ENCODE data around the gene MRPL16.

Gene MRPL16

GRCh38 chr11:59770319-59770718 is 40.3 kb downstream of the MRPL16 start:
- no peak for DNase-seq

- no peak for DNase-seq
These were observed 40.8 kb downstream of the MRPL16 start for GRCh38 chr11:59769828-59770227.

DNA sequence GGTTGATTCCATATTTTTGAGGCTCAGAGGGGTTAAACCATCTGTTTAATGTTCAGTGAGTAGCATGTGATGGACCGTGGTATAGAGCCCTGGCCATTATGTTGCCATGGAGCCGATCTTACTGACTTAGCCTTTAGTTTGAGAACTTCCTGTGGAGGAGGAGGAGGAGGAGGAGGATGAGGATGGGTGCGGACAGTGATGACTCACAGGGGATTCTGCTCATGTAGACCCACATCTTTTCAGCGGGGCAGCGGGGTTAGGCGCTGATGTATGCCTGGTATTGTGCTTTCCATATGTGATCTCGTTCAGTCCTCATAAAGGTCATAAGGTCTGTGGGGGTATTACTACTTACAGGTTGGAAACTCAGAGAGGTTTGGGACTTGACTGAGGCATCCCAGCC is 41.5 kb downstream of the MRPL16 start:
- no peak for DNase-seq

GRCh38 chr11:59767225-59767611 is 43.4 kb downstream of the MRPL16 start:
- no peak for DNase-seq

GRCh38 chr11:59766542-59767224 is 43.9 kb downstream of the MRPL16 start:
- no peak for DNase-seq

- DNase-seq: no peak
These were observed 45.4 kb downstream of the MRPL16 start for GRCh38 chr11:59765068-59765735.

DNA sequence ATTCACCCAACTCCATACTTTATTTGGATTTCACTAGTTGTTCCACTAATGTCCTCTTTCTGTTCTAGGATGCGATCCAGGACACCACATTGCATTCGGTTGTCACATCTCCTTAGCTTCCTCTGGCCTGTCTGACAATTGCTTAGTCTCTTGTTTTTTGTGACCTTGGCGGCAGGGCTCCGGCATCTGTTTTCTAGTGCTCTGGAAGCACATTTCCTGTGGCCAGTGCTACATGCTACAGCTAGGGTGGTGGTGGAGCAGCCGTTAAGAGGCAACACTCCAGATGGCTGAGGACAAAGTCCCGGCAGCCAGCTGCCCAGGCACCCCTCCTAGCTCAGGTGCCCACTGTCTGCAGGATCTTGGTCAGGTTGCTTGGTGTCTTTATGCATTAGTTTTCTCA is 48.6 kb downstream of the MRPL16 start:
- DNase-seq: no peak

- DNase-seq: no peak
These were observed 49.8 kb downstream of the MRPL16 start for GRCh38 chr11:59760771-59761170.

DNA sequence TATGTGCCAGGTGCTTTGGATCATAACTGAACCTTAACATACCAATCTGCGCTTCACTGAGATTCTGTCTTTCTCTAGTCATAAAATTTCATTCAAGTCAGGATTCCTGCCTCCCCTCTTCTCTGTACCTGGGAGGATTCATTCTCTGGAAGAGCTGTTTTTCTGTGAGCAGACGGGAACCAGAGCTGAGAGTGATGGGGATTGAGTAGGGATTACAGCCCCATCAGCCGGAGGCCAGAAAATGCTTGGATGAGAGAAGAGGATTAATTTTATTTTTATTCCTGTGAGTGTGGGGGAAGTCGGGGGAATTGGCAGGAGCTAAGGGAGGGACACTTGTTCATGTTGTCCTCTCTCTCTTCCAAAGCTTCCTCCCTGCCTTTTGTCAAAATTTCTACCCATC is 50.7 kb downstream of the MRPL16 start:
- DNase-seq: no peak

DNA sequence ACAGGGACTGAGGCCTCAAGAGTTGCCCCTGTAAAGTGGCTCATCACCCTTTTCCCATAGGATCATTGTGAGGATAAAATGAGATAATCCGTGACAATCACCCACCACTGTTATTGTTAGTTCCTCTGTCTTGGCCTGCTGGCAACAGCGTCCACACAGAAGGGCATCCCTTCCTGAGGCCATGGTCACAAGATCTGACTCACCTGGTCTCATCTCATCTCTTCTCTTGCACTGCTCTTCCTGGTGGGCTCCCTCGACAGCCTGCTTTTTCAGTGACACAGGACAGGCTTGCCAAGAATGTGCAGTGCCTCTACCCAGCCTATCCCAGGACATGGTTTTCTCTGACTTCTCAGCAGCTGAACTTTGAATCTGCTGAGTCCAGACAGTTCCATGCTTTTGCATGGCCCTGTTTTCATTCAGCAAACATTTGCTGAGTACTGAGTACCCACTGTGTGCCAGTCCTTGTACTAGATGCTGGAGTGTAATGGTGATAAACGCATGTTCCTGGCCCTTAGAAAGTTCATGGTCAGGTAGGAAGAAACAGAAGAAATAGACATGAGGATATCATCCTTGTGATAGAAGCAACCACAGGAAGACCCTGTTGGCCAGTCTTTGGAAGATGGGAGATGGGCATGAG is 52.1 kb downstream of the MRPL16 start:
- DNase-seq: no peak

GRCh38 chr11:59756845-59757244 is 53.7 kb downstream of the MRPL16 start:
- no peak for DNase-seq

- DNase-seq: no peak
These were observed 54.1 kb downstream of the MRPL16 start for GRCh38 chr11:59756558-59756840.
